Measurements from ENCODE around the gene PRSS36.

- no peak for TF ChIP-seq CTCF (conservative IDR thresholded peaks at IDR 0.05)
- peak; percentile 44; the same call in 1 of the 2 replicates for TF ChIP-seq ZFX (IDR thresholded peaks at IDR 0.05)
Measured at GRCh38 chr16:31108035-31108793, 41.7 kb downstream of the PRSS36 start, which contains the start of gene BCKDK.
